Measurements from ENCODE around the gene NOP56.
"Not testable (repeated sequence)": the region's sequence is repeated elsewhere in the genome, so short reads cannot be mapped to it uniquely, and the experiment has no call there.

NOP56 gene

DNA sequence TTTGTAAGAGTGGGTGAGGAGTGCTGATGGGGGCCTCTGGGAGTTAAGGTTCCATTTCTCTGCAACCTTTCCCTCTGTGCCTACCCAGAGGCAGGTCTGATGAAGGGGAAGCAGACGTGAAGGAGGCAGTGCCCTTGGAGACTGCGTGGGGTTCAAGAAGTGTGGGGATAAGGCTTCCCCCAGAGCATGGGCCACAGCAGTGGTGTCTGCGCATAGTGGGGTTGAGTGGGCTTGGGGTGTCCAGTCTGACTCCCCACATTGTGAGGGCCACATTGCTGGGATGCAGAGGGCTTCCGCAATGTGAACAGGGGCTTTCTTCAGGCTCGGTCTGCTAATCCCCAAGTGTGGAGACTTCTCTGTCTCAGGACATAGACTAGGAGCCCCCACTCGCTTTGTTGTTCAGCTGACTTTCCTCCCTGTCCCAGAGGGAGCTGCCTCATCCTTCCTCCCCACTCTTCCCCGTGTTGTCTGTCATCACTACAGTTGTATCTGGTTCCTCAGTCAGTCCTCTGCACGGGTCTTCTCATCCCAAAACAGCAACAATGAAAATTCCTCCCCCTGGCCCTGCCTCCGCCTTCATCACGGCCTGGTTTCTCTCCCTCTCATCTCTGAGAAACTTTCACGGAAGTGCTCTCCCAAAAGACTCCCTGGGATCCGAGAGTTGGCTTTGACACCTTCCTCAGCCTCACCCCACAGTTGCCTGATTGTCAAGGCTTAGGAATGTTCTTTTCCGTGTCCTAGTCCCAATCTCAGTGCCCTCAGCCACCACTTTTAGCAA, 43.0 kb downstream of the NOP56 start:
- no peak for DNase-seq (ENCODE audit: low read depth)
- H3K4me3 ChIP-seq (ENCODE audit: low read depth, low read length): no peak overlapping the region
- TF ChIP-seq, protein P1, sequence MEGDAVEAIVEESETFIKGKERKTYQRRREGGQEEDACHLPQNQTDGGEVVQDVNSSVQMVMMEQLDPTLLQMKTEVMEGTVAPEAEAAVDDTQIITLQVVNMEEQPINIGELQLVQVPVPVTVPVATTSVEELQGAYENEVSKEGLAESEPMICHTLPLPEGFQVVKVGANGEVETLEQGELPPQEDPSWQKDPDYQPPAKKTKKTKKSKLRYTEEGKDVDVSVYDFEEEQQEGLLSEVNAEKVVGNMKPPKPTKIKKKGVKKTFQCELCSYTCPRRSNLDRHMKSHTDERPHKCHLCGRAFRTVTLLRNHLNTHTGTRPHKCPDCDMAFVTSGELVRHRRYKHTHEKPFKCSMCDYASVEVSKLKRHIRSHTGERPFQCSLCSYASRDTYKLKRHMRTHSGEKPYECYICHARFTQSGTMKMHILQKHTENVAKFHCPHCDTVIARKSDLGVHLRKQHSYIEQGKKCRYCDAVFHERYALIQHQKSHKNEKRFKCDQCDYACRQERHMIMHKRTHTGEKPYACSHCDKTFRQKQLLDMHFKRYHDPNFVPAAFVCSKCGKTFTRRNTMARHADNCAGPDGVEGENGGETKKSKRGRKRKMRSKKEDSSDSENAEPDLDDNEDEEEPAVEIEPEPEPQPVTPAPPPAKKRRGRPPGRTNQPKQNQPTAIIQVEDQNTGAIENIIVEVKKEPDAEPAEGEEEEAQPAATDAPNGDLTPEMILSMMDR (conservative IDR thresholded peaks at IDR 0.05; ENCODE audit: low read depth, low read length): no peak

DNA sequence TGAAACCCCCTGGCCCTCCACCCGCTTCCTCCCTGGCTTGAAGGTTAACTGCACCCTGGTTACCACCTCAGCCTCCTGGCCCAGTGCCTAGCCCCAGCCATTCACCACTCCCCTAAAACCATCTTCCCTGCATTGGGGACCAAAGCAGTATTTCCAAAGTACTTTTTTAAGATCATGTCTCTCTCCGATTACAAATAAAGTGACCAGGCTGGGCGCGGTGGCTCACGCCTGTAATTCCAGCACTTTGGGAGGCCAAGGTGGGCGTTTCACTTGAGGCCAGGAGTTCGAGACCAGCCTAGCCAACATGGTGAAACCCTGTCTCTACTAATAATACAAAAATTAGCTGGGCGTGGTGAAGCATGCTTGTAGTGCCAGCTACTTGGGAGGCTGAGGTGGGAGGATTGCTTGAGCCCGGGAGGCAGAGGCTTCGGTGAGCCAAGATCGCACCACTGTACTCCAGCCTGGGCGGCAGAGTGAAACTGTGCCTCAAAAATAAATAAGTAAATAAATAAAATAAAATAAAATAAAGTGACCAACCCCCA, 43.6 kb downstream of the NOP56 start:
- not testable (repeated sequence) for DNase-seq (ENCODE audit: low read depth); H3K4me3 ChIP-seq (ENCODE audit: low read depth, low read length)

DNA sequence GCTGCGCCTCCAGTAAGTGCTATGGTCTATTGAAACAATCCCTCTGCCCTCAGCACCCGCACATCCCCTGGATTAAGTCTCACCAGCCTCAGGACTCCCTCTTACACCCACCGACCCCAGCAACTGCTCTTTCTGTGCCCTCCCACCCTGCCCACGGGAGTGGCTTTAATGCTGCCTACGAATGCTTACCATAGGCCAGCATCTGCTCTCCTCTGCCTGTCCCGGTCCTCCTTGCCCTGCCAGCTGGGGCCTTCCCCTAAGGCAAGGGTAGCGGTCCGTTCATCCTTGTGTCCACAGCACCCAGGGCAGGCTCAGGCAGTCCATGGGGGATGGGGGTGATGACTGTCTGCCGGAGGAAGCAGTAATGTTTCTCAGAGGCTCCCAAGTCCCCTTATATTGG, 44.2 kb downstream of the NOP56 start:
- no peak overlapping the region for H3K4me3 ChIP-seq (ENCODE audit: low read depth, low read length)
- DNase-seq (ENCODE audit: low read depth): no peak
- TF ChIP-seq, protein P1 (conservative IDR thresholded peaks at IDR 0.05; ENCODE audit: low read depth, low read length): no peak

DNA sequence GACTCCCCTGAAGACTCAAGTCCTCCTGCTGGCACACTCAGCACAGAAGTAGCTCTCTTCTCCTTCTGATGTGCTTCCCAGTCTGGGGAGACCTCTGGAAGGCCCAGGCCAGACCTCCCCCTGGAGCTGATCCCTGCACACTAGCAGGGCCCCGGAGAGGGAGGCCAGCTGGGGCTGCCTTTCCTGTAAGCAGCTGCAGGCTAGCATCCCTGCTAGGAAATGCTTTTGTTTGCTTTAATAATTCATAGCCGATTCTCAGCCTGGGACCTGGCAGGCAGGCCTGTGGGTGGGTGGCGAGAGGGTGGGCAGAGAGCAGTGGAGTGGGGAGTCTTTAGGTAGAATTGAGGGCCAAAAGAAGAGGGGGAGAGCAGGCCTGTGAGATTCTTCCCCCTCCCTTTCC, 45.3 kb downstream of the NOP56 start:
- DNase-seq (ENCODE audit: low read depth): no peak
- no peak overlapping the region for H3K4me3 ChIP-seq (ENCODE audit: low read depth, low read length)
- TF ChIP-seq, protein P1 (conservative IDR thresholded peaks at IDR 0.05; ENCODE audit: low read depth, low read length): no peak

DNA sequence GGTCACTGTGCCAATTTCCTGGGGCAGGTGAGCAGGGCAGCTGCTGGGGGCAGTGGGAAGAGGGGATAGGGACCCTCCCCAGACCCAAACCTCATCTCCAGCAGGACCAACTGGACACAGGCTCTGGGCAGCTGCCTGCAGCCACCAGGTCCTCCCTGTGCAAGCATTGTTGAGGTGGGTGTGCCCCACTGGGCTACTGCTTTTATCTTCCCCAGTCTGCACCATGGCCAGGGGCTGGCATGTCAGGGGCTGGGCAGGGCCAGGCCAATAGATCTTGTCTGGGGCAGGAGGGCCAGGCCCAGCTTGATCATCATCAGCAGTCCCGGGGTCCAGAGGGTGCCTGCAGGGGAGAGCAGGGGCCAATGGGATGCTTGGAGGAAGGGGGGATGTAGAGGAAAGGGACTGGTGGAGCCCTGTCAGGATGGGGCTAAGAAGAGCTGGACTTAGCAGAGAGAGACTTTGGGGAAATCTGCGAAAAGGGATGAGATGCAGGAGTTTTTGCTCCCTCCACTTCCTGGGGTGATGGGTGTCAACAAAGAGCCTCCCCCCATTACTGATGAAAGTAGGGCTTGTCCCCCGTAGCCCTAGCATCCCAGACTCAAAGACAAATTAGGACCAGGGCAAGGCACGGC, 45.9 kb downstream of the NOP56 start:
- H3K4me3 ChIP-seq (ENCODE audit: low read depth, low read length): no peak overlapping the region
- no peak for DNase-seq (ENCODE audit: low read depth)
- TF ChIP-seq, protein P1 (conservative IDR thresholded peaks at IDR 0.05; ENCODE audit: low read depth, low read length): no peak

DNA sequence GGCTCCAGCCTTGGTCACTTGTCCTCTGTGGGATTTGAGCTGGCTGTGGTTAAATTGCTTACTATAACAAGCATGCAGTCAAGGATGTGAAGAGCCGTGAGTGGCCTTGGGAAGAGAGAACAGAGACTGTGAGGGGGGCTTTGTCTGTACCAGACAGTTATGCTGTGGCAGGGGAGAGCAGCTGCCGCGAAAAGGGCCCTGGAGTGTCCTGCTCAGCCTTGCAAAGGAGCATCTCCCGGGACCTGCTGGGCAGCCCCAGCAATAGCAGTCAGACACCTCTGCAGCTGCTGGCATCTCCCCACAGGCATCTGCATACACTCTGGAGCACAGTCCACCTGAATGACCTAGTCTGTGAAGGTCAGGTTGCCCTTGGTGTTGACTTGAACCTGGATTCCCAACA, 46.5 kb downstream of the NOP56 start:
- no peak for DNase-seq (ENCODE audit: low read depth)
- no peak overlapping the region for H3K4me3 ChIP-seq (ENCODE audit: low read depth, low read length)
- TF ChIP-seq, protein P1 (conservative IDR thresholded peaks at IDR 0.05; ENCODE audit: low read depth, low read length): no peak

DNA sequence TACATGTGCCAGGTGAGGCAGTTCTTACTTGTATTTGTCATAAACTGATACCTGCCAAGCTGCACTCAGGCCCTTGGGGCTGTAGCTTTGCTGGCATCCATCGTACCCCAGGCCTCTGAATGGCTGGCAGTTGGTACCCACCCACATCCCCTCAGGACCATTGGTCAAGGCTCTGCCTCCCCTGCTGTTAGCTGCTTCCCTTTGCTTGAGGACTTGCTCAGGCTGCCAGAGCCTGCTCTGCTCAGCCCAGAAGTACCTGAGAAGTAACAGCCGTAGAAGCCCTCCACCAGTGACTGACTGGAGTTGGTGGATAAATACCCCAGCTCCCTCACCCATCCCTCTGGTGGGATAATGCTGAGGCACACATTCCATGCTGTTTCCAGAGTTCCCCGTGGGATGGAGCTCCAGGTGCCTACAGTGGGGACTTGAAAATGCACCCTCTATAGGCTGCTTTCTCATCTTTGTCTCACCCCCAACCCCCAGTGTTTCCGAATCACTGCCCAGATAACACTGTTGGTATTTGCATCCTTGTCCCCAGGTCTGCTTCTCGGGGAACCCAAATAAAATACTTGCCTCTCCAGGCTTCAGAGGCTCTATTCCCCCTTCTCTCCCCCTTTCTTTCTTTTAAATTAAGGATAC, 47.5 kb downstream of the NOP56 start:
- H3K4me3 ChIP-seq (ENCODE audit: low read depth, low read length): no peak overlapping the region
- no peak for DNase-seq (ENCODE audit: low read depth)
- TF ChIP-seq, protein P1 (conservative IDR thresholded peaks at IDR 0.05; ENCODE audit: low read depth, low read length): no peak

Data from choroid plexus epithelial cell (primary cell).